Vagina (tissue), 2 donors: ENCODE measurements around the gene LHFPL4.

Experiments
- CTCF ChIP-seq, 3 experiments: fragments of 450-650 bp in 2 of 3; fragments of 200-600 bp in 1 of 3; sonication (generic) in 1 of 3; IDR thresholded peaks; one replicate each; pipeline ENCODE4 v1.5.1; 2017 to 2019; ENCODE audit warnings: antibody characterized with exemption in 3 of 3, mild to moderate bottlenecking in 2 of 3, moderate library complexity in 2 of 3
- POLR2A ChIP-seq, 2 donors: fragments of 450-650 bp; IDR thresholded peaks; one replicate each; pipeline ENCODE4 v1.6.1; 2017; ENCODE audit warnings: antibody characterized with exemption in 2 of 2, mild to moderate bottlenecking in 2 of 2, moderate library complexity in 2 of 2
- POLR2AphosphoS5 ChIP-seq, 2 donors: sonication (generic); formaldehyde crosslinking; IDR thresholded peaks; one replicate each; pipeline ENCODE4 v1.9.0; 2017; ENCODE audit warnings: antibody characterized with exemption in 2 of 2, mild to moderate bottlenecking in 2 of 2, low read depth in 1 of 2; ENCODE audit not compliant: insufficient read depth in 1 of 2

GRCh38 chr3:9467451-9467850, 86.2 kb downstream of the LHFPL4 start:
- TF ChIP-seq CTCF (IDR thresholded peaks at IDR 0.05) (no peak), POLR2AphosphoS5 (IDR thresholded peaks at IDR 0.05; ENCODE audit: insufficient read depth in 1 of 2, low read depth in 1 of 2) (no peak), POLR2A (IDR thresholded peaks at IDR 0.05) (no peak)
